LHCN-M2 (cell line): ENCODE measurements around the gene GFOD1. TPM values are rescaled to one million over a fixed set of nuclear protein-coding genes. Genes with fewer than 3 reads are reported as not detected.
"Not testable (repeated sequence)": the region's sequence is repeated elsewhere in the genome, so short reads cannot be mapped to it uniquely, and the experiment has no call there.

Experiments used
- DNase-seq: peaks from one replicate; pipeline ENCODE4 v3.0.0-alpha.2; 2012; ENCODE audit warnings: low read depth
- total RNA-seq: library from RNA; depleted of rRNA; stranded (reverse); fragments of >200 nt; gene quantifications from 2 replicates; pipeline ENCODE4 v1.2.3, GENCODE V29; 2014; rRNA removed

GFOD1 gene
- total RNA-seq, 1 experiment from 2014 or later = 3.1 TPM

- not testable (repeated sequence) for DNase-seq
Observed at GRCh38 chr6:13326031-13326586, 161.3 kb downstream of the GFOD1 start.

- DNase-seq = no peak
Observed at GRCh38 chr6:13319891-13320564, 167.4 kb downstream of the GFOD1 start.

- DNase-seq = no peak
Observed at GRCh38 chr6:13318821-13319220, 168.6 kb downstream of the GFOD1 start.

GRCh38 chr6:13315896-13316295, 171.5 kb downstream of the GFOD1 start:
- no peak for DNase-seq

- no peak for DNase-seq
Observed at GRCh38 chr6:13314806-13315205, 172.6 kb downstream of the GFOD1 start.

- DNase-seq = no peak
Observed at GRCh38 chr6:13311155-13311554, 176.2 kb downstream of the GFOD1 start.

- no peak for DNase-seq
Observed at GRCh38 chr6:13308332-13308731, 179.1 kb downstream of the GFOD1 start.

Other genes with a start within 250 kb of the GFOD1 start
- gene TBC1D7, start 159.1 kb downstream of the GFOD1 start, total RNA-seq = 10.6 and 18.1 TPM in 2 replicates
- gene SIRT5, start 87.0 kb upstream of the GFOD1 start, total RNA-seq = 4.1 and 4.9 TPM in 2 replicates
- 108 and 140 TPM in 2 replicates for gene NOL7, start 127.7 kb upstream of the GFOD1 start, total RNA-seq
- gene RANBP9, start 224.2 kb upstream of the GFOD1 start, total RNA-seq = 25.5 and 35.9 TPM in 2 replicates